Gastroesophageal sphincter (tissue), 3 donors: Measurements from ENCODE around the gene TRMT61A.

Experiments used
- CTCF ChIP-seq, 4 experiments: fragments of 200-600 bp in 2 of 4; fragments of 450-650 bp in 2 of 4; sonication (generic) in 1 of 4; IDR thresholded peaks; one replicate each; pipeline ENCODE4 v1.5.1; 2017 to 2019; ENCODE audit warnings: antibody characterized with exemption in 4 of 4, mild to moderate bottlenecking in 2 of 4, moderate library complexity in 2 of 4
- POLR2AphosphoS5 ChIP-seq: sonication (generic); formaldehyde crosslinking; IDR thresholded peaks from one replicate; pipeline ENCODE4 v1.6.1; 2017; ENCODE audit warnings: antibody characterized with exemption

DNA sequence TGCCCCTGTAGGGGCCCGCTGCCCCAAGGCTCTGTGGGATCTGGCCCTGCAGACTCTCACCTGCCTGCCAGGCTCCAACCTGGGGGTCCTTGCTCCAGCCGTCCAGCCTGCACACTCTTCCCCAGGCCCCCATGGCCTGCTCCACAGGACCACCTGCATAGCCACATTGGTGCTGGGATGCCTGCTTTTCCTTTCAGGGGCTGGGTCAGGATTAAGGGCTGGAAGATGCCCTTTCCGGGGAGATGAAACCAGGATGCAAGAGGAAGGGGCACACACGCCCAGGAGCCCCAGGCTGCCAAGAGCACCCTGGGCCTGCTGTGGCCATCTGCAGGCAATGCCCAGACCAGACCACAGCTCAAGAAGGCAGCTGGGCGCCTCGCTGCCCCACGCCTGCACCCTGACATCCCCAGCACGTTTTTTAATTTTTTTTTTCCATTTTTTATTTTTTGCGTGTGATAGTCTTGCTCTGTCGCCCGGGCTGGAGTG, 18.5 kb downstream of the TRMT61A start:
- no peak for TF ChIP-seq CTCF (IDR thresholded peaks at IDR 0.05)
- no peak for TF ChIP-seq POLR2AphosphoS5
